ENCODE data around the gene ZNF705A.
A peak's percentile ranks its signal among the peaks of the same experiment; 100 is the strongest.
"Not testable (repeated sequence)": the region's sequence is repeated elsewhere in the genome, so short reads cannot be mapped to it uniquely, and the experiment has no call there.

The ZNF705A gene

GRCh38 chr12:8156845-8157244, at the start of gene ZNF705A:
TSS of gene ZNF705A (plus strand) at chr12:8157015. CDS start at chr12:8172626, 15,611 bp downstream.
- peak; percentile 75 for DNase-seq (ENCODE audit: low read depth)

GRCh38 chr12:8108808-8109398, 47.9 kb upstream of the ZNF705A start:
- peak; percentile 41 for DNase-seq (ENCODE audit: low read depth)

- not testable (repeated sequence) for DNase-seq (ENCODE audit: low read depth)
Observed at GRCh38 chr12:8113117-8113516, 43.7 kb upstream of the ZNF705A start.

- DNase-seq (ENCODE audit: low read depth) = no peak
Observed at GRCh38 chr12:8120072-8120713, 36.6 kb upstream of the ZNF705A start.

- no peak for DNase-seq (ENCODE audit: low read depth)
Observed at GRCh38 chr12:8123124-8123912, 33.5 kb upstream of the ZNF705A start, which contains the start of gene CLEC4A. TSS of gene CLEC4A (plus strand) at chr12:8123617. CDS start at chr12:8123879, 262 bp downstream.

GRCh38 chr12:8127138-8127537, 29.7 kb upstream of the ZNF705A start:
- DNase-seq (ENCODE audit: low read depth) = no peak

GRCh38 chr12:8133636-8134397, 23.0 kb upstream of the ZNF705A start:
- DNase-seq (ENCODE audit: low read depth) = not testable (repeated sequence)

- not testable (repeated sequence) for DNase-seq (ENCODE audit: low read depth)
Observed at GRCh38 chr12:8134398-8134930, 22.4 kb upstream of the ZNF705A start.

- DNase-seq (ENCODE audit: low read depth) = not testable (repeated sequence)
Observed at GRCh38 chr12:8141647-8142046, 15.2 kb upstream of the ZNF705A start.

- DNase-seq (ENCODE audit: low read depth) = no peak
Observed at GRCh38 chr12:8143261-8143660, 13.6 kb upstream of the ZNF705A start.

- DNase-seq (ENCODE audit: low read depth) = peak; percentile 55
Observed at GRCh38 chr12:8145754-8146441, 10.9 kb upstream of the ZNF705A start.

GRCh38 chr12:8146442-8146771, 10.4 kb upstream of the ZNF705A start:
- DNase-seq (ENCODE audit: low read depth) = no peak

- DNase-seq (ENCODE audit: low read depth) = no peak
Observed at GRCh38 chr12:8154526-8154925, 2.3 kb upstream of the ZNF705A start.

GRCh38 chr12:8156416-8156815, 399 bp upstream of the ZNF705A start:
- no peak for DNase-seq (ENCODE audit: low read depth)

- DNase-seq (ENCODE audit: low read depth) = no peak
Observed at GRCh38 chr12:8157484-8158198, 826 bp downstream of the ZNF705A start.

GRCh38 chr12:8172911-8173310, 16.1 kb downstream of the ZNF705A start:
- not testable (repeated sequence) for DNase-seq (ENCODE audit: low read depth)

- DNase-seq (ENCODE audit: low read depth) = not testable (repeated sequence)
Observed at GRCh38 chr12:8179989-8180585, 23.3 kb downstream of the ZNF705A start.

GRCh38 chr12:8181271-8181670, 24.5 kb downstream of the ZNF705A start:
- DNase-seq (ENCODE audit: low read depth) = not testable (repeated sequence)

- not testable (repeated sequence) for DNase-seq (ENCODE audit: low read depth)
Observed at GRCh38 chr12:8182923-8183322, 26.1 kb downstream of the ZNF705A start.

- DNase-seq (ENCODE audit: low read depth) = not testable (repeated sequence)
Observed at GRCh38 chr12:8183346-8183745, 26.5 kb downstream of the ZNF705A start.
